Myocyte (in vitro differentiated cells): Measurements from ENCODE around the gene BBS12. TPM values are rescaled to one million over a fixed set of nuclear protein-coding genes. Genes with fewer than 3 reads are reported as not detected.
"Not testable (repeated sequence)": the region's sequence is repeated elsewhere in the genome, so short reads cannot be mapped to it uniquely, and the experiment has no call there.

Source experiments
- DNase-seq: peaks from one replicate; pipeline ENCODE4 v3.0.0-alpha.2; 2012; ENCODE audit warnings: low read depth
- total RNA-seq: library from RNA; depleted of rRNA; stranded (reverse); fragments of >200 nt; gene quantifications from 2 replicates; pipeline ENCODE4 v1.2.3, GENCODE V29; 2014

BBS12 gene
- total RNA-seq, 1 donor from 2014 or later = 7.8 TPM

GRCh38 chr4:122764071-122764820 lies 31.7 kb downstream of the BBS12 start:
- DNase-seq = peak; percentile 33

GRCh38 chr4:122764821-122765215 lies 32.3 kb downstream of the BBS12 start:
- peak; percentile 58 for DNase-seq

GRCh38 chr4:122765692-122766352 lies 33.3 kb downstream of the BBS12 start:
- DNase-seq = peak; percentile 83

GRCh38 chr4:122766353-122766705 lies 33.8 kb downstream of the BBS12 start:
- DNase-seq = no peak

- no peak for DNase-seq
Observed at GRCh38 chr4:122766950-122767349, 34.4 kb downstream of the BBS12 start.

GRCh38 chr4:122771724-122772123 lies 39.2 kb downstream of the BBS12 start:
- no peak for DNase-seq

GRCh38 chr4:122772311-122772710 lies 39.8 kb downstream of the BBS12 start:
- no peak for DNase-seq

GRCh38 chr4:122772986-122773385 lies 40.5 kb downstream of the BBS12 start:
- no peak for DNase-seq

- no peak for DNase-seq
Observed at GRCh38 chr4:122775039-122775438, 42.5 kb downstream of the BBS12 start.

- DNase-seq = no peak
Observed at GRCh38 chr4:122775987-122776836, 43.7 kb downstream of the BBS12 start.

GRCh38 chr4:122776916-122777315 lies 44.4 kb downstream of the BBS12 start:
- DNase-seq = no peak

- no peak for DNase-seq
Observed at GRCh38 chr4:122777846-122778673, 45.6 kb downstream of the BBS12 start.

- no peak for DNase-seq
Observed at GRCh38 chr4:122781486-122781885, 49.0 kb downstream of the BBS12 start.

GRCh38 chr4:122783301-122784215 lies 51.1 kb downstream of the BBS12 start:
- peak; percentile 96 for DNase-seq

- no peak for DNase-seq
Observed at GRCh38 chr4:122784261-122784660, 51.8 kb downstream of the BBS12 start.

- DNase-seq = no peak
Observed at GRCh38 chr4:122785099-122785498, 52.6 kb downstream of the BBS12 start.

GRCh38 chr4:122786296-122786695 lies 53.8 kb downstream of the BBS12 start:
- not testable (repeated sequence) for DNase-seq

GRCh38 chr4:122786920-122787319 lies 54.4 kb downstream of the BBS12 start:
- DNase-seq = not testable (repeated sequence)

- DNase-seq = no peak
Observed at GRCh38 chr4:122787940-122788339, 55.4 kb downstream of the BBS12 start.

GRCh38 chr4:122788935-122789334 lies 56.4 kb downstream of the BBS12 start:
- no peak for DNase-seq
